GM18508 (cell line): ENCODE data around the gene INPP5A.
"Not testable (repeated sequence)": the region's sequence is repeated elsewhere in the genome, so short reads cannot be mapped to it uniquely, and the experiment has no call there.

Experiments used
- ATAC-seq: cut with Tn5 transposase; IDR thresholded peaks from one replicate; pipeline ENCODE4 v1.9.1; 2021; ENCODE audit warnings: moderate number of reproducible peaks; ENCODE audit not compliant: insufficient read depth, unreplicated experiment

Gene INPP5A

GRCh38 chr10:132666705-132667341 is 129.2 kb downstream of the INPP5A start:
- no peak for ATAC-seq

- ATAC-seq = no peak
These were observed 129.9 kb downstream of the INPP5A start for GRCh38 chr10:132667342-132668047.

- no peak for ATAC-seq
These were observed 130.4 kb downstream of the INPP5A start for GRCh38 chr10:132668048-132668394.

GRCh38 chr10:132669208-132669861 is 131.7 kb downstream of the INPP5A start:
- ATAC-seq = no peak

GRCh38 chr10:132670546-132671227 is 133.1 kb downstream of the INPP5A start:
- ATAC-seq = no peak

GRCh38 chr10:132671228-132672154 is 133.9 kb downstream of the INPP5A start:
- no peak for ATAC-seq

GRCh38 chr10:132673746-132674145 is 136.2 kb downstream of the INPP5A start:
- ATAC-seq = not testable (repeated sequence)

GRCh38 chr10:132674311-132674710 is 136.7 kb downstream of the INPP5A start:
- ATAC-seq = no peak

GRCh38 chr10:132675031-132675740 is 137.6 kb downstream of the INPP5A start:
- ATAC-seq = no peak

- no peak for ATAC-seq
These were observed 138.8 kb downstream of the INPP5A start for GRCh38 chr10:132676193-132676891.

- no peak for ATAC-seq
These were observed 139.5 kb downstream of the INPP5A start for GRCh38 chr10:132677096-132677472.

GRCh38 chr10:132677473-132678227 is 140.1 kb downstream of the INPP5A start:
- no peak for ATAC-seq

- ATAC-seq = no peak
These were observed 141.0 kb downstream of the INPP5A start for GRCh38 chr10:132678436-132679216.

GRCh38 chr10:132679217-132679595 is 141.6 kb downstream of the INPP5A start:
- ATAC-seq = no peak

- no peak for ATAC-seq
These were observed 142.1 kb downstream of the INPP5A start for GRCh38 chr10:132679640-132680039.

- not testable (repeated sequence) for ATAC-seq
These were observed 143.2 kb downstream of the INPP5A start for GRCh38 chr10:132680741-132681140.
